Measurements from ENCODE around the gene COL3A1. TPM values are rescaled to one million over a fixed set of nuclear protein-coding genes. Genes with fewer than 3 reads are reported as not detected.

The COL3A1 gene
- total RNA-seq, 2 experiments from 2014 or later = not detected

- peaks cover 7% of the 10 kb centered on the region for H3K27me3 Mint-ChIP-seq
- no peaks in the 10 kb centered on the region for H3K36me3 Mint-ChIP-seq (ENCODE audit: low read depth)
- CTCF ChIA-PET = no interaction called here
- POLR2A ChIA-PET = no interaction called here
- no peak overlapping the region for H3K27ac Mint-ChIP-seq
- H3K4me1 Mint-ChIP-seq = peaks cover 3% of the 10 kb centered on the region
- no peak overlapping the region for H3K4me3 Mint-ChIP-seq
- no peak for DNase-seq
- no peaks in the 10 kb centered on the region for H3K9me3 Mint-ChIP-seq
These were observed 5.3 kb downstream of the COL3A1 start for GRCh38 chr2:188979187-188980114.

GRCh38 chr2:188983427-188984064, 9.4 kb downstream of the COL3A1 start:
- Mint-ChIP-seq H3K36me3 (ENCODE audit: low read depth) (no peaks in the 10 kb centered on the region), H3K27me3 (peaks cover 3% of the 10 kb centered on the region), H3K27ac (no peak overlapping the region), H3K4me3 (no peak overlapping the region), H3K9me3 (no peaks in the 10 kb centered on the region), H3K4me1 (peaks cover 3% of the 10 kb centered on the region)
- ChIA-PET POLR2A (no interaction called here), CTCF (no interaction called here)
- no peak for DNase-seq

GRCh38 chr2:188984065-188984491, 9.9 kb downstream of the COL3A1 start:
- Mint-ChIP-seq H3K4me1 (no peaks in the 10 kb centered on the region), H3K27ac (no peak overlapping the region), H3K9me3 (no peaks in the 10 kb centered on the region), H3K36me3 (ENCODE audit: low read depth) (no peaks in the 10 kb centered on the region), H3K27me3 (peaks cover 3% of the 10 kb centered on the region), H3K4me3 (no peak overlapping the region)
- no peak for DNase-seq
- CTCF ChIA-PET = no interaction called here
- POLR2A ChIA-PET = no interaction called here

GRCh38 chr2:188984680-188985079, 10.5 kb downstream of the COL3A1 start:
- DNase-seq = no peak
- no peak overlapping the region for H3K27ac Mint-ChIP-seq
- no peaks in the 10 kb centered on the region for H3K9me3 Mint-ChIP-seq
- H3K36me3 Mint-ChIP-seq (ENCODE audit: low read depth) = no peaks in the 10 kb centered on the region
- no peaks in the 10 kb centered on the region for H3K4me1 Mint-ChIP-seq
- H3K4me3 Mint-ChIP-seq = no peak overlapping the region
- ChIA-PET POLR2A (no interaction called here), CTCF (no interaction called here)
- peaks cover 3% of the 10 kb centered on the region for H3K27me3 Mint-ChIP-seq

- no peaks in the 10 kb centered on the region for H3K4me1 Mint-ChIP-seq
- no peak overlapping the region for H3K27ac Mint-ChIP-seq
- no peaks in the 10 kb centered on the region for H3K36me3 Mint-ChIP-seq (ENCODE audit: low read depth)
- DNase-seq = no peak
- CTCF ChIA-PET = no interaction called here
- H3K9me3 Mint-ChIP-seq = no peaks in the 10 kb centered on the region
- POLR2A ChIA-PET = no interaction called here
- peaks cover 3% of the 10 kb centered on the region for H3K27me3 Mint-ChIP-seq
- no peak overlapping the region for H3K4me3 Mint-ChIP-seq
These were observed 12.7 kb downstream of the COL3A1 start for GRCh38 chr2:188986839-188987238.

GRCh38 chr2:188993247-188993646, 19.1 kb downstream of the COL3A1 start:
- ChIA-PET POLR2A (no interaction called here), CTCF (no interaction called here)
- H3K27me3 Mint-ChIP-seq = no peaks in the 10 kb centered on the region
- H3K4me1 Mint-ChIP-seq = no peaks in the 10 kb centered on the region
- DNase-seq = no peak
- H3K27ac Mint-ChIP-seq = no peak overlapping the region
- H3K4me3 Mint-ChIP-seq = no peak overlapping the region
- H3K36me3 Mint-ChIP-seq (ENCODE audit: low read depth) = no peaks in the 10 kb centered on the region
- no peaks in the 10 kb centered on the region for H3K9me3 Mint-ChIP-seq

GRCh38 chr2:188997263-188997662, 23.1 kb downstream of the COL3A1 start:
- ChIA-PET CTCF (no interaction called here), POLR2A (no interaction called here)
- Mint-ChIP-seq H3K27me3 (no peaks in the 10 kb centered on the region), H3K36me3 (ENCODE audit: low read depth) (no peaks in the 10 kb centered on the region), H3K4me3 (no peak overlapping the region), H3K27ac (no peak overlapping the region), H3K4me1 (no peaks in the 10 kb centered on the region), H3K9me3 (no peaks in the 10 kb centered on the region)
- DNase-seq = no peak

GRCh38 chr2:189000221-189000620, 26.0 kb downstream of the COL3A1 start:
- POLR2A ChIA-PET = no interaction called here
- Mint-ChIP-seq H3K27me3 (no peaks in the 10 kb centered on the region), H3K4me3 (no peak overlapping the region), H3K36me3 (ENCODE audit: low read depth) (no peaks in the 10 kb centered on the region), H3K27ac (no peak overlapping the region), H3K9me3 (no peaks in the 10 kb centered on the region), H3K4me1 (no peaks in the 10 kb centered on the region)
- CTCF ChIA-PET = no interaction called here
- no peak for DNase-seq

GRCh38 chr2:189002079-189002478, 27.9 kb downstream of the COL3A1 start:
- Mint-ChIP-seq H3K4me3 (no peak overlapping the region), H3K9me3 (no peaks in the 10 kb centered on the region), H3K4me1 (no peaks in the 10 kb centered on the region), H3K36me3 (ENCODE audit: low read depth) (no peaks in the 10 kb centered on the region), H3K27ac (no peak overlapping the region), H3K27me3 (no peaks in the 10 kb centered on the region)
- DNase-seq = no peak
- CTCF ChIA-PET = no interaction called here
- POLR2A ChIA-PET = no interaction called here

- POLR2A ChIA-PET = no interaction called here
- Mint-ChIP-seq H3K4me3 (no peak overlapping the region), H3K36me3 (ENCODE audit: low read depth) (no peaks in the 10 kb centered on the region), H3K9me3 (no peaks in the 10 kb centered on the region), H3K27me3 (no peaks in the 10 kb centered on the region), H3K4me1 (no peaks in the 10 kb centered on the region), H3K27ac (no peak overlapping the region)
- no peak for DNase-seq
- CTCF ChIA-PET = no interaction called here
These were observed 34.5 kb downstream of the COL3A1 start for GRCh38 chr2:189008555-189009262.

GRCh38 chr2:189010536-189010935, 36.4 kb downstream of the COL3A1 start:
- POLR2A ChIA-PET = no interaction called here
- CTCF ChIA-PET = no interaction called here
- H3K27me3 Mint-ChIP-seq = no peaks in the 10 kb centered on the region
- no peak overlapping the region for H3K4me3 Mint-ChIP-seq
- no peaks in the 10 kb centered on the region for H3K9me3 Mint-ChIP-seq
- DNase-seq = no peak
- no peaks in the 10 kb centered on the region for H3K36me3 Mint-ChIP-seq (ENCODE audit: low read depth)
- H3K27ac Mint-ChIP-seq = no peak overlapping the region
- H3K4me1 Mint-ChIP-seq = no peaks in the 10 kb centered on the region

GRCh38 chr2:189012351-189012750, 38.2 kb downstream of the COL3A1 start:
- Mint-ChIP-seq H3K27me3 (peaks cover 2% of the 10 kb centered on the region), H3K4me1 (no peaks in the 10 kb centered on the region), H3K27ac (no peak overlapping the region), H3K9me3 (no peaks in the 10 kb centered on the region), H3K4me3 (no peak overlapping the region), H3K36me3 (ENCODE audit: low read depth) (no peaks in the 10 kb centered on the region)
- POLR2A ChIA-PET = no interaction called here
- CTCF ChIA-PET = no interaction called here
- DNase-seq = no peak

GRCh38 chr2:189013031-189013430, 38.9 kb downstream of the COL3A1 start:
- POLR2A ChIA-PET = no interaction called here
- Mint-ChIP-seq H3K4me3 (no peak overlapping the region), H3K27ac (no peak overlapping the region), H3K4me1 (no peaks in the 10 kb centered on the region), H3K27me3 (peaks cover 2% of the 10 kb centered on the region), H3K9me3 (no peaks in the 10 kb centered on the region), H3K36me3 (ENCODE audit: low read depth) (no peaks in the 10 kb centered on the region)
- DNase-seq = no peak
- CTCF ChIA-PET = no interaction called here

All from activated CD4-positive, alpha-beta T cell treated with anti-CD3 and anti-CD28 coated beads, Interleukin-2, amount 10 ng/mL, durations not matched to agents 7 days and 5 days (primary cell).